Lung (tissue), 12 donors: ENCODE measurements around the gene TDRD12. TPM values are rescaled to one million over a fixed set of nuclear protein-coding genes. Genes with fewer than 3 reads are reported as not detected.

Source experiments
- ATAC-seq: fragments of 200-7000 bp; cut with Tn5 transposase; one replicate; pipeline ENCODE4 v1.9.1; 2020; ENCODE audit warnings: moderate number of reproducible peaks; ENCODE audit not compliant: insufficient read depth, low FRiP score
- DNase-seq, 3 donors: peaks; one replicate each; pipeline ENCODE4 v3.0.0-alpha.2; 2013 to 2017
- H3K27ac ChIP-seq, 2 donors: one replicate each; pipeline ENCODE4 v1.5.1; 2013; ENCODE audit warnings: mild to moderate bottlenecking in 2 of 2, moderate library complexity in 2 of 2, control low read depth in 1 of 2, inconsistent platforms in 1 of 2, low read depth in 1 of 2, low read length in 1 of 2
- H3K27me3 ChIP-seq, 3 donors: one replicate each; pipeline ENCODE4 v1.5.1; 2013; ENCODE audit warnings: low read length in 2 of 3; ENCODE audit not compliant: control insufficient read depth in 3 of 3, insufficient read depth in 3 of 3
- H3K36me3 ChIP-seq, 4 donors: one replicate each; pipeline ENCODE4 v1.5.1; 2013; ENCODE audit warnings: low read length in 4 of 4, mild to moderate bottlenecking in 1 of 4, moderate library complexity in 1 of 4; ENCODE audit not compliant: control insufficient read depth in 4 of 4, insufficient read depth in 4 of 4
- H3K4me1 ChIP-seq, 5 donors: one replicate each; pipeline ENCODE4 v1.5.1; 2013; ENCODE audit warnings: low read length in 5 of 5, mild to moderate bottlenecking in 2 of 5, moderate library complexity in 1 of 5; ENCODE audit not compliant: control insufficient read depth in 5 of 5, insufficient read depth in 5 of 5
- H3K4me3 ChIP-seq: one replicate; pipeline ENCODE4 v1.5.1; 2013; ENCODE audit warnings: mild to moderate bottlenecking, control low read depth, moderate library complexity
- H3K9ac ChIP-seq, 2 donors: one replicate each; pipeline ENCODE4 v1.5.1; 2013; ENCODE audit warnings: low read length in 2 of 2, control low read depth in 1 of 2; ENCODE audit not compliant: insufficient read depth in 1 of 2
- H3K9me3 ChIP-seq, 4 donors: one replicate each; pipeline ENCODE4 v1.5.1; 2013; ENCODE audit warnings: low read length in 3 of 4, mild to moderate bottlenecking in 1 of 4, moderate library complexity in 1 of 4; ENCODE audit not compliant: control insufficient read depth in 4 of 4, insufficient read depth in 3 of 4
- WGBS, 2 donors: extraction: QIAGEN DNeasy Blood & Tissue Kit; methylation state at CpG; one replicate each; pipeline ENCODE4 v1.1.7; 2013; 5-methylcytosine and 5-hydroxymethylcytosine counted together
- polyA plus RNA-seq, 2 donors: library from polyadenylated mRNA; stranded (reverse); fragments of 200-250 nt; gene quantifications; one replicate each; pipeline ENCODE4 v1.2.1, GENCODE V29; 2013
- total RNA-seq, 2 donors: library from RNA; depleted of rRNA in 1 of 2; stranded (reverse); fragments of >200 nt in 1 of 2; gene quantifications; one replicate each; pipeline ENCODE4 v1.2.1, GENCODE V29; 2014 to 2021
- TF ChIP-seq, protein P1 (sequence below): IDR thresholded peaks from 2 replicates; pipeline ENCODE4 v1.5.1; 2012; ENCODE audit warnings: mild to moderate bottlenecking; ENCODE audit errors: control extremely low read depth, extremely low read depth
- donor health status: control.
- donor health status: control.
- donor health status: Bipolar disorder and iron deficiency.
- donor health status: healthy.
- donor health status: DM: yes; HTN: yes; CAD: no.

TDRD12 gene
- total and polyA plus RNA-seq, 4 donors = 0.08 to 0.14 (median 0.10) TPM

DNA sequence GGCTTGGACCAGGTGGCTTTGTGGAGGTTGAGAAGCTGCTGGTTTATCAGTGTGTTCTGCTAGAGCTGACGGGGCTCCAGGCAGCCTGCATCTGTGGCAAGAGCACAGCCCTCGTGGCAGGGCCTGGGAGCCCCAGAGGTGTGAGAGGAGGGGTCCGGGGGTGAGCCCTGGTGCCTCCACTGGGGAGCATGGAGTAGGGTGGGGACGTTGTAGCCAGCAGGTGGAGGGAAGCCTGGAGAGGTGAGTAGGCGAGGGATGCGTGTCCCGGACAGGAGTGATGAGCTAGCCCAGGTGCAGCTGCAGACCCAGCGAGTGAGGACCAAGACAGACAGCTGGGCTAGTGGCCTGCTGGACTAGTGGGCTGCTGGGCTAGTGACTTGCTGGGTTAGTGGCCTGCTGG is 99.0 kb downstream of the TDRD12 start:
- no peaks in the 10 kb centered on the region for H3K27me3 ChIP-seq
- no peak for ATAC-seq
- H3K9me3 ChIP-seq = peaks cover 0 to 2% (median 0%) of the 10 kb centered on the region in 4 donors
- H3K4me3 ChIP-seq = no peak overlapping the region
- no peaks in the 10 kb centered on the region for H3K36me3 ChIP-seq
- no peak overlapping the region for H3K27ac ChIP-seq
- no peak overlapping the region for H3K9ac ChIP-seq
- 86 to 88% methylated on average over 8 of the region's 8 CpGs for WGBS, 2 donors
- peaks cover 0 to 3% (median 0%) of the 10 kb centered on the region in 5 donors for H3K4me1 ChIP-seq
- TF ChIP-seq, protein P1, sequence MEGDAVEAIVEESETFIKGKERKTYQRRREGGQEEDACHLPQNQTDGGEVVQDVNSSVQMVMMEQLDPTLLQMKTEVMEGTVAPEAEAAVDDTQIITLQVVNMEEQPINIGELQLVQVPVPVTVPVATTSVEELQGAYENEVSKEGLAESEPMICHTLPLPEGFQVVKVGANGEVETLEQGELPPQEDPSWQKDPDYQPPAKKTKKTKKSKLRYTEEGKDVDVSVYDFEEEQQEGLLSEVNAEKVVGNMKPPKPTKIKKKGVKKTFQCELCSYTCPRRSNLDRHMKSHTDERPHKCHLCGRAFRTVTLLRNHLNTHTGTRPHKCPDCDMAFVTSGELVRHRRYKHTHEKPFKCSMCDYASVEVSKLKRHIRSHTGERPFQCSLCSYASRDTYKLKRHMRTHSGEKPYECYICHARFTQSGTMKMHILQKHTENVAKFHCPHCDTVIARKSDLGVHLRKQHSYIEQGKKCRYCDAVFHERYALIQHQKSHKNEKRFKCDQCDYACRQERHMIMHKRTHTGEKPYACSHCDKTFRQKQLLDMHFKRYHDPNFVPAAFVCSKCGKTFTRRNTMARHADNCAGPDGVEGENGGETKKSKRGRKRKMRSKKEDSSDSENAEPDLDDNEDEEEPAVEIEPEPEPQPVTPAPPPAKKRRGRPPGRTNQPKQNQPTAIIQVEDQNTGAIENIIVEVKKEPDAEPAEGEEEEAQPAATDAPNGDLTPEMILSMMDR = no peak
- no peak for DNase-seq

DNA sequence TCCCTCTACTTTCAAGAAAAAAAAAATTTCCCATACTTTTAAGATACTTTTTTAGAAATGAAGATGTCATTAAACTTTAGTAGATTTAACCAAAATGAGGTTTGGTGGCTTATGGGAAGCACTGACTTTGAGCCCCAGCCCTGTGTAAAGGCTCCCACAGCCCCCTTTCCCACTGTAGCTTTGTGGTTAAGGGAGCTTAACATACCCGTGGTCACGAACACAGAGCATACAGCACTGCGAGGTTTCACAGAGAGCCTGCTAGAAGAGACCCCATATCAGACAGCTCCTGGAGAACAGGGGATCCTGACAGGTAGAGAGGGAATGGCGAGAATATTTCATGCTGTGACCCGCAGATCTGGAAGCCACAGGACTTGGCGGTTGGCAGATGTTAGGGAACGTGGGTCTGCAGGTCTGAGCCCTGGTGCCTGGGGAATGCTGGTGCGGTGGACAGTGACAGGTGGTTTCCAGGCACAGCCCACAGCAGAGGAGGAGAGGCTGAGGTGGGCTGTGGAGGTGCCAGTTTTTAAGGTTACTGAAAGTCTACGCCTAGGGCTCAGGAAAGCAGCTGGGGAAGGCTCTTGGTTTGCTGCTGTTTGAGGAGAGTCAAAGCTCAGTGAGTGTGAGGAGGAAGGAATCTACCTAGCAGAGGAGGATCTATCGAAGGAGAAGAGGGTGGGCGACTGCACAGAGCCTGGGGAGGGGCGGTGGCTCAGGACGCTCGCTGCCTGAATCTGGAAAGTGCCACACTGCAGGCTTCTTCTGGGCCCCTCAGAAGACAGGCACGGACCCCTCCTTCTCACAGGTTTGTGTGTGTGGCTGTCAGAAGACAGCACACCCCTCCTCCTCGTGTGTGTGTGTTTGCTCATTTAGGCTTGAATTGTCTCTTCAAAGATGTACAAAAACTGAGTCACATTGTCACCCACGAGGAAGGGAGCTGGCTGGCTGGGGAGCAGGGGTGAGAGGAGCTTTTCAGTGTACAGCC is 100.1 kb downstream of the TDRD12 start:
- H3K36me3 ChIP-seq = no peaks in the 10 kb centered on the region
- H3K9ac ChIP-seq = no peak overlapping the region
- DNase-seq (no peak), ATAC-seq (no peak)
- H3K9me3 ChIP-seq = peaks cover 0 to 2% (median 0%) of the 10 kb centered on the region in 4 donors
- 68 to 69% methylated on average over 17 of the region's 17 CpGs for WGBS, 2 donors
- H3K4me1 ChIP-seq = peaks cover 0 to 3% (median 0%) of the 10 kb centered on the region in 5 donors
- peaks cover 0 to 4% (median 0%) of the 10 kb centered on the region in 3 donors for H3K27me3 ChIP-seq
- TF ChIP-seq, protein P1 = no peak
- H3K4me3 ChIP-seq = no peak overlapping the region
- no peak overlapping the region for H3K27ac ChIP-seq

DNA sequence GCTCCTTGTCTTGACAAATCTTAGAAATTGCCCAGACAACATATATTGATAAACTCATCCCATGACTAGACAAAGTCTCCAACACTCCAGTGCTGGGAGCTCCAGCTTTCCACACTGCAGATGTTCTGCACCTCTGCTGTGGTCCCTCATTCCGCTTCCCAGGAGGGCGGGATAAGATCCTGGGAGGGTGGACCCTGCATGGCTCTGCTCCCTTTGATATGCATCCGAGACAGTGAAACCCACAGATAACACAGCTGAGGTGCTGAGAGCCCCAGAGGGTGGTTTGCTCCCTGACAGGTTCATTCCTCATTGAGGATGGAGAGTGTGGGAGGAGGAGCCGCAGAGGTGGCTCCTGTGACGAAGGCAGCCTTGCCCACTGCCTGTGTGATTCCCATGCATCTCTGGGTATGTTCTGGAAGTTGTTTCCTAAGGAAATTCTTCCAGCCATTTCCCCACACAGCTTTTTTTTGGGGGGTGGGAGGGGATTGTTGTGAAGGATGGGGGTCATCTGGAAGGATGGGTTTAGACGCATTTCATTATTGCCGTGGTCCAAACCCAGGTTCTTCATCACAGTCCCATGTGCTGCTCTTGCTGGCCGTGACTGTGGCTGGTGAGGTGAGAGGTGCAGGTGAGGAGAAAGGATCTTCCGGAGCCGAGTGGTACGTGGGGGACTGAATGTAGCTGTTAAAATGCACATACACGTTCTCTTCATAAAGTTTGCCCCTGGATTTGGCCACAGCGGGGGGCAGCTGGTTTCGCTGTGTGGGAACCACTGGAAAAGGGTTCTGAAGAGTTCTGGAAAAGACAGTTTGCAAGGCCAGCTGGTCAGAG is 103.6 kb downstream of the TDRD12 start:
- no peak overlapping the region for H3K4me3 ChIP-seq
- no peak overlapping the region for H3K27ac ChIP-seq
- H3K9ac ChIP-seq = no peak overlapping the region
- WGBS, 2 donors = 84% methylated on average over 14 of the region's 14 CpGs
- H3K27me3 ChIP-seq = peaks cover 0 to 4% (median 0%) of the 10 kb centered on the region in 3 donors
- TF ChIP-seq, protein P1 = no peak
- H3K4me1 ChIP-seq = no peaks in the 10 kb centered on the region
- H3K9me3 ChIP-seq = peaks cover 0 to 2% (median 0%) of the 10 kb centered on the region in 4 donors
- no peak for ATAC-seq
- no peak for DNase-seq
- no peaks in the 10 kb centered on the region for H3K36me3 ChIP-seq
